MG63 (cell line): ENCODE measurements around the gene GSE1. TPM values are rescaled to one million over a fixed set of nuclear protein-coding genes. Genes with fewer than 3 reads are reported as not detected.

Experiments
- DNase-seq: peaks from one replicate; pipeline ENCODE4 v3.0.0-alpha.2; 2020
- H3K27me3 ChIP-seq: fragments of 250-450 bp; sonication (Bioruptor Pico); 2 replicates; pipeline ENCODE4 v1.5.1; 2020; ENCODE audit warnings: mild to moderate bottlenecking, moderate library complexity
- H3K36me3 ChIP-seq: fragments of 250-450 bp; sonication (Bioruptor Pico); 2 replicates; pipeline ENCODE4 v1.5.1; 2020; ENCODE audit warnings: mild to moderate bottlenecking, moderate library complexity
- H3K4me3 ChIP-seq: fragments of 250-450 bp; sonication (Bioruptor Pico); 2 replicates; pipeline ENCODE4 v1.5.1; 2020; ENCODE audit warnings: mild to moderate bottlenecking, moderate library complexity
- H3K9me3 ChIP-seq: fragments of 250-450 bp; sonication (Bioruptor Pico); 2 replicates; pipeline ENCODE4 v1.5.1; 2020; ENCODE audit warnings: mild to moderate bottlenecking, moderate library complexity
- total RNA-seq: library from RNA; depleted of rRNA; stranded (reverse); fragments of >200 nt; shearing (Covaris generic); gene quantifications from 2 replicates; pipeline ENCODE4 v1.2.3, GENCODE V29; 2014; ENCODE audit warnings: low replicate concordance; rRNA removed

Gene GSE1
- 9.3 and 19.1 TPM in 2 replicates for total RNA-seq

- Histone ChIP-seq H3K9me3 (no peaks in the 10 kb centered on the region), H3K36me3 (peaks cover 6% of the 10 kb centered on the region), H3K27me3 (no peaks in the 10 kb centered on the region), H3K4me3 (peak within 1 kb of the TSS; percentile 64)
- DNase-seq: peak; percentile 92
These were observed at the start of gene GSE1 for GRCh38 chr16:85612801-85613603. GSE1 (plus strand) TSS chr16:85613322; CDS start chr16:85613392, 70 bp downstream.

DNA sequence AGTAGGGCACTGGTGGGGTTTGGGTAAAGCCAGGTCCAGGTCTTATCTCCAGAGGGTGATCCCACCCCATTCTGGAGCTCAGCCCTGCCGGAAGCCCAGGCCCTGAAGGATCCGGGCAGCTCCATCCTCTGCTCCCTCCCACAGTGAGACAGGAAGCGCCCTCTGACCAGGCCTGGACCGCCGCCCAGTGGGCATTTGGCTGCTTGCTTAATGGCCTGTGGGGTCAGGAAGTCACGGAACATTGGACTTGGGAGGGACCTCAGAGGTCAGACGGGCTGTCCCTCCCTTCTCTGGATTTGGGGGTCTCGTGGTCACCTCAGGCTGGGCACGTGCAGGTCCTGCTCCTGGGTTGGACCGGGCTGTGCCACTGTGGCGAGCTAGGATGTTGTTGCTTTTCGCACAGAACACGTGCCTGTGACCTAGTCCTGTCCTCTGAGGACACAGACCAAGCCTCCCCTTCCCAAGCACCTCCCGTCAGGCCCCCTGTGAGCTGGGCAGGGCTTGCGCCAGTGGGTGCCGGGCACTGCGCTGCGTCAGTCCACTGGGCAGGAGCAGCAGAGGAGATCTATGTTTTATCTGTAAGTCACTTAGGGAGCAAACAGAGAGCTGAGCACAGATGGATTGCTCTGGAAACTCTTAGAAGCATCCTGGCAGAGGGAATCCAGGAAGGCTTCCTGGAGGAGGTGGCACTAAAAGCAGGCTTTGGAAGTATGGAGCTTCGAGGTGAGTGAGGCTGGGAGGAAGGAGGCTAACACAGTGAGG lies 49.4 kb upstream of the GSE1 start:
- Histone ChIP-seq H3K9me3 (no peaks in the 10 kb centered on the region), H3K4me3 (no peak overlapping the region), H3K36me3 (no peaks in the 10 kb centered on the region), H3K27me3 (no peaks in the 10 kb centered on the region)
- DNase-seq: peak; percentile 78

- no peak for DNase-seq
These were observed 48.7 kb upstream of the GSE1 start for GRCh38 chr16:85564277-85565051.

GRCh38 chr16:85565340-85565739 lies 47.8 kb upstream of the GSE1 start:
- Histone ChIP-seq H3K4me3 (no peak overlapping the region), H3K36me3 (no peaks in the 10 kb centered on the region), H3K27me3 (no peaks in the 10 kb centered on the region), H3K9me3 (no peaks in the 10 kb centered on the region)
- no peak for DNase-seq

More at GRCh38 chr16:85564277-85565051, 48.7 kb upstream of the GSE1 start:
- H3K27me3 ChIP-seq: no peaks in the 10 kb centered on the region
- no peaks in the 10 kb centered on the region for H3K36me3 ChIP-seq
- no peak overlapping the region for H3K4me3 ChIP-seq
- no peaks in the 10 kb centered on the region for H3K9me3 ChIP-seq

DNA sequence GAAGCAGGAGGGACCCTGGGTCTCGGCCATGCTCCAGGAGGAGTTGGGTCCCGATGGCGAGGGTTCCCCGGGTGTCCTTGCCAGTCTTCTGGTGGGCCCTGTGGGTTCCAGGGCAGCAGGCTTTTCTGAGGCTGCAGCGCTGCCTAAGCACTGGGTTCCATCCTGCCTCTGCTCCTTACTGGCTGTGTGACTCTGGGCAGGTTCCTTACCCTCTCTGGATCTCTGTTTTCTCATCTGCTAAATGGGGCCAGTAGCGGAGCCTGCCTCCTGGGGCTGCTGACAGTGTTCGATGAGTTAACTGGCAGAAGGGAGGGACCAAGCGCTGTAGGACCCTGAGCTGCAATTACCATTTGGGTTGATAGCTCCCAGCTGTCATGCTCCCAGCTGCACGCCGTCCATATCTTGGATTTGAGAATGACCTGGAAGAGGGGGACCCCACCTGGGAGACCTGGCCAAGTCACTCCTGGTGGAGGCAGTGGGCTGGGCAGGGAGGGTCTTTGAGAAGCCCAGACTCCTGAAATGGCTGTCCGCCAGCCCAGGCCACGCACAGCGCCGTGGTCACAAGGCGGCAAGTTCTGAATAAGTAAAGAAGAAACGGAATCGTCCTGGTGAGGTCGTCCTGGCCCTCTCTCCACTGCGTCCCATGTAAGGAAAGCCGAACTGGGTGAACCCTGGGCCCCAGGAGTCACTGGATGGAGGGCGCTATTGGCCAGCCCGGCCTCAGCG lies 47.2 kb upstream of the GSE1 start:
- no peaks in the 10 kb centered on the region for H3K9me3 ChIP-seq
- no peaks in the 10 kb centered on the region for H3K36me3 ChIP-seq
- DNase-seq: no peak
- no peak overlapping the region for H3K4me3 ChIP-seq
- no peaks in the 10 kb centered on the region for H3K27me3 ChIP-seq

GRCh38 chr16:85566561-85567100 lies 46.5 kb upstream of the GSE1 start:
- DNase-seq: no peak
- Histone ChIP-seq H3K27me3 (no peaks in the 10 kb centered on the region), H3K4me3 (no peak overlapping the region), H3K9me3 (no peaks in the 10 kb centered on the region), H3K36me3 (no peaks in the 10 kb centered on the region)

- no peak for DNase-seq
- H3K9me3 ChIP-seq: no peaks in the 10 kb centered on the region
- H3K4me3 ChIP-seq: no peak overlapping the region
- H3K36me3 ChIP-seq: no peaks in the 10 kb centered on the region; the same call in 1 of the 2 replicates
- H3K27me3 ChIP-seq: no peaks in the 10 kb centered on the region
These were observed 45.8 kb upstream of the GSE1 start for GRCh38 chr16:85567101-85567866.

GRCh38 chr16:85567935-85568334 lies 45.2 kb upstream of the GSE1 start:
- Histone ChIP-seq H3K36me3 (no peaks in the 10 kb centered on the region; the same call in 1 of the 2 replicates), H3K4me3 (no peak overlapping the region), H3K27me3 (no peaks in the 10 kb centered on the region), H3K9me3 (no peaks in the 10 kb centered on the region)
- no peak for DNase-seq

- Histone ChIP-seq H3K36me3 (no peaks in the 10 kb centered on the region; the same call in 1 of the 2 replicates), H3K9me3 (no peaks in the 10 kb centered on the region), H3K27me3 (no peaks in the 10 kb centered on the region), H3K4me3 (no peak overlapping the region)
- DNase-seq: no peak
These were observed 44.6 kb upstream of the GSE1 start for GRCh38 chr16:85568519-85568918.

DNA sequence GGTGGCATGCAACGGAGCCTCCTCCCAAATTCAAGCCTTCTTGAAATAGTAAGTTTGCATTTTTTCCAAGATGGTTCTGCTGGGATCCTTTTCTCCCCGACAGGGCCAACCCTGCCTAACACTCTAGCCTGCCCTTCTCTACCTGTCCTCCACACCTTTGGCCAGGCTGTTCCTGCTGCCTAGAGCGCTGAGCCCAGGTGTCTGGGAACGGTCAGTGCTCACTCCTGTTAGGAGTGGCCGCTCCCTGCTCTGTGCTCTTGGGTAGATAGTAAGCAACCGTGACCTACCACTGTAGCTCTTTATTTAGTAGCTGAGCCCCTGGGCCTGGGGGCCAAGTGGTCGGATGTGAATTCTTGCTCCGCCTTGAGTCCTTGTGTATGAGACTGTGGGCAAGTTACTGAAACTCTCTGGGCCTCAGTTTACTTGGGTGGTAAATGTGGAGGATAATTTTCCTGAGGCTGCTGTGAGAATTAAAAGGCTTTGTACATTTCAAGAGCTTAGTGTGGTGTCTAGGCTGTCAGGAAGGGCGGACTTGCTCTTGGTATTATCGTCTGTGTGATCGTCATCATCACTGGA lies 44.0 kb upstream of the GSE1 start:
- H3K4me3 ChIP-seq: no peak overlapping the region
- H3K27me3 ChIP-seq: no peaks in the 10 kb centered on the region
- H3K9me3 ChIP-seq: no peaks in the 10 kb centered on the region
- DNase-seq: no peak
- no peaks in the 10 kb centered on the region; the same call in 1 of the 2 replicates for H3K36me3 ChIP-seq

DNA sequence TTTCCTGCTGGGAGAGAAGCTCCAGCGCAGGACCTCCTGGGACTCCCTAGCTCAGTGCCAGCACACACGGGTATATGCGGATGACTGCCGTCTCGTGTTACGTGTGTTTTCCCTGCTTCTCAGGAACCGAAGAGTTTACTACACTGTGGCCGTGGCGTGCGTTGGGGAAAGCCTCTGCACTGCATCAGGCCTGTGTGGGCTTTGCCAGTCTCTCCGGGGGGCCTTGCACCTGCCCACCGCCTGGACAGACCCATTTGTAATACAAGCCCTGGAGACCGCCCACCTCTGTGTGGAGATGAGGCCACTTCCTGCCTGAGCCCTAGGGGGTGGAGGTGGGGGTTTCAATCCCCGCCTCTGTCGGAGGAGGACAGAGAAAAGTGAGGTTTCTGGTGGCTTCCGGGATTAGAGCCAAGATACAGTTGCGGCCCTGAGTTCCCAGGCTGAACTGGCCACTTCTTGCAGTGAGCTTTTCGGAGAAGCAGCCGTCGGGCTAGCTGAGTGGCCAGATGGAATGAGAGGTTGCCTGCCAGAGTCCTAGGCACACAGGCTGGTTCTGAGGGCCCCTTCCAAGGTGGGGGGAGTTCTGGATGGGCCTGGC lies 43.4 kb upstream of the GSE1 start:
- DNase-seq: no peak
- no peaks in the 10 kb centered on the region for H3K9me3 ChIP-seq
- H3K27me3 ChIP-seq: no peaks in the 10 kb centered on the region
- H3K36me3 ChIP-seq: no peaks in the 10 kb centered on the region; the same call in 1 of the 2 replicates
- H3K4me3 ChIP-seq: no peak overlapping the region

DNA sequence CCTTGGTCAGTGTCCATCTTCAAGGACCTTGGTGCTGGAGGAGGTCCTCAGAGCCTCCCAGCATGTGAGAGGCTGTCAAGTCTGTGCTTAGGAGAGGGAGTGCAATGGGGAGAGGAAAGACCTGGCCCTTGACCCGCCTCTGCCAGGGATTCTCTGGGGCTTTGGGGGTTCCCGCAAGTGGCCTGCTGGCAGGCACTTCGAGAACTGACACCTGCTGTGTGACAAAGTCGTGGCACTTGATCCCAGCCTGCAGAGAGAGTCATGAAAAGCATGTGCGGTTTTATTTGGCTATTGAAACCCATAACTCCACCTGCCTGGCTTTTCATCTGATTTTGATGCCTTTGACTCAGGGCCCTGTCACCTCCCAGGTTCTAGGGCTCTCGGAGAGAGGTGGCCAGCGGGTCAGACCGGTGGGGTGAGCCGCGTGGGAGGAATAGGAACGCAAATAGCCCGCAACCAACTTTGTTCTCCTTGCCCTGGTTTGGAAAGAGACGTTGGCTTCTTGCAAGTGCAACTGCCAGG lies 42.8 kb upstream of the GSE1 start:
- Histone ChIP-seq H3K36me3 (no peaks in the 10 kb centered on the region; the same call in 1 of the 2 replicates), H3K9me3 (no peaks in the 10 kb centered on the region), H3K27me3 (no peaks in the 10 kb centered on the region), H3K4me3 (no peak overlapping the region)
- no peak for DNase-seq

GRCh38 chr16:85570735-85571562 lies 42.2 kb upstream of the GSE1 start:
- no peak for DNase-seq
- Histone ChIP-seq H3K36me3 (no peaks in the 10 kb centered on the region; the same call in 1 of the 2 replicates), H3K27me3 (no peaks in the 10 kb centered on the region), H3K9me3 (no peaks in the 10 kb centered on the region), H3K4me3 (no peak overlapping the region)

- H3K4me3 ChIP-seq: no peak overlapping the region
- no peaks in the 10 kb centered on the region for H3K9me3 ChIP-seq
- no peaks in the 10 kb centered on the region for H3K27me3 ChIP-seq
- no peak for DNase-seq
- H3K36me3 ChIP-seq: no peaks in the 10 kb centered on the region; the same call in 1 of the 2 replicates
These were observed 41.6 kb upstream of the GSE1 start for GRCh38 chr16:85571563-85571812.
